Left colon (tissue), 2 donors: Measurements from ENCODE around the gene CSNK1D. TPM values are rescaled to one million over a fixed set of nuclear protein-coding genes. Genes with fewer than 3 reads are reported as not detected.

Experiments
- ATAC-seq: fragments of 200-7000 bp; cut with Tn5 transposase; one replicate; pipeline ENCODE4 v1.9.1; 2020; ENCODE audit warnings: mild to moderate bottlenecking, moderate library complexity
- DNase-seq, 2 donors: peaks; one replicate each; pipeline ENCODE4 v3.0.0-alpha.2; 2020
- intact Hi-C, 2 donors: fragments of 100-400 bp; cut with DNase I in 1 of 2; cut with micrococcal nuclease in 1 of 2; formaldehyde crosslinking; loops; one replicate each; pipeline versions ENCODE4 v1.11.2 to v1.14.0; 2022; cut with DNase I, micrococcal nuclease
- total RNA-seq, 2 donors: library from RNA; stranded (reverse); fragmentation: NEBNext Ultra II Directional; extraction: Animal tissue kit (Norgen Biotek cat#: 25700); gene quantifications; one replicate each; pipeline ENCODE4 v1.2.1, GENCODE V29; 2021
- donor health status: DM: no; HTN: no; CAD: no.
- donor health status: DM: yes; HTN: yes; CAD: no.

Gene CSNK1D
- total RNA-seq, 2 donors from 2014 or later: 165 to 166 TPM

DNA sequence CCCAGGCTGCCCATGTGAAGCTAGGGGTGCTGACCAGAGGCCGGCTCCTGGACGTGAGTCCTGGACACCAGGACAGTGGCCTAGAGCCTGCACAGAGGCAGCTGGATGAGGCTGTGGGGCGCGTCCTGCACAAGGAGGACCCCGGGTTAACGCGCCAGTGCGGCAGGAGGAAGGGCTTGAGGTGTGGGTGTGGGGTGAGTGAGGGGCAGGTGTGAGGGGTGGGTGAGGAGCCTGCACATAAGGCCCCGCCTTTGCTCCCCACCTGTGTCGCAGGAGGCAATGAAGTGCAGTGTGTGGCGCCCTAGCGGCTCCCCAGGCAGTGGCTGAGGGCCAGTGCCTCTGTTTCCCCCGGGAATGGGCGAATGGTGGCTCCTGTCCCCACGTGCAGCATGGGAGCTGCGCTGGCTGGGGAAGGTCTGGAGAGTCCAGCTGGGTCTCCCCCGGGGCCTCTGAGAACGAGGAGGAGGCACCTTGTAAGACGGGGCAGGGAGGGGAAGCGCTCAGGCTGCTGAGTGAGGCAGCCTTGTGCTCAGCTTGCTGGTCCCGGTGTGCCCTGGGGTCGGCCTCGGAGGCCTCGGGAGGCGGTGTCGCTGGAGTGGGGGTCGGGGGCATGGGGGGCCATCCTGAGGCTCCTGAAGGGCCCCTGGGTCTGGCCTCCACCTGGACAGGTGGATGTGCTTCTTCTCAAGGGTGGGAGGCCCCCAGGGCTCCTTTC is 40.7 kb upstream of the CSNK1D start:
- intact Hi-C loops: loop anchor here in 1 of 2 donors (10.0 kb wide), 1 partner anchor 59 kb away; no protein-coding TSS in a partner anchor
- ATAC-seq (no peak), DNase-seq (no peak)

- intact Hi-C loops: loop anchor here in 1 of 2 donors (10.0 kb wide), 1 partner anchor 59 kb away; no protein-coding TSS in a partner anchor
- no peak for ATAC-seq
- DNase-seq: no peak
Measured at GRCh38 chr17:82313195-82314011, 39.9 kb upstream of the CSNK1D start.

DNA sequence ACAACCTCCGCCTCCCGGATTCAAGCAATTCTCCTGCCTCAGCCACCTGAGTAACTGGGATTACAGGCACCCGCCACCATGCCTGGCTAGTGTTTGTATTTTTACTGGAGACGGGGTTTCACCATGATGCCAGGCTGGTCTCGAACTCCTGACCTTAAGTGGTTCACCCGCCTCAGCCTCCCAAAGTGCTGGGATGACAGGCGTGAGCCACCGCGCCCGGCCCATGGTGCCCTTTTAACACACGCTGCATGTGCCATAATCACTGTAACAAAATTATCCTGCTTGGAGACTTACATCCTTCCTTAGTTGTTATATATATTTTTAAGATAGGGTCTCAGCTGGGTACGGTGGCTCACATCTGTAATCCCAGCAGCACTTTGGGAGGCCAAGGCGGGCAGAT is 38.5 kb upstream of the CSNK1D start:
- intact Hi-C loops: loop anchor here in 1 of 2 donors (10.0 kb wide), 1 partner anchor 57 kb away; no protein-coding TSS in a partner anchor
- DNase-seq (no peak), ATAC-seq (no peak)

DNA sequence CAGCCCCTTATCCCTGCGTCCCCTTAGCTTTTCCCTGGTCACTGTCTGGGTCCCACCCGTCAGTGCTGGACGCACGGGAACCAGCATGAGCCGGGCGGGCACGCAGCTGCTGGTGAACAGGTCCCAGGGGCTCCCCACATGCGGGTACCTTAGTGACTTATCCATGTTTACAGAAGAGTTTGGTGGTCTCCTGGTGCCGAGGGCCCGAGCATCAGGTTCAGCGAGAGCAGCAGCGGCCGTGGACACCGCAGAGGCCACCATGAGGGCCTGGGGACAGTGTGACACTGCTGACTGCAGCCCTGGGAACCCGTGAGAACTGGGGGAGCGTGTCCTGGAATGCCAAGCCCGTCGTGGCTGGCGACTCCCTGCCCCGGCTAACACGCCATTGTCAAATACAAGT is 37.4 kb upstream of the CSNK1D start:
- ATAC-seq: no peak
- intact Hi-C loops: loop anchor here in 1 of 2 donors (10.0 kb wide), 1 partner anchor 56 kb away; no protein-coding TSS in a partner anchor

DNA sequence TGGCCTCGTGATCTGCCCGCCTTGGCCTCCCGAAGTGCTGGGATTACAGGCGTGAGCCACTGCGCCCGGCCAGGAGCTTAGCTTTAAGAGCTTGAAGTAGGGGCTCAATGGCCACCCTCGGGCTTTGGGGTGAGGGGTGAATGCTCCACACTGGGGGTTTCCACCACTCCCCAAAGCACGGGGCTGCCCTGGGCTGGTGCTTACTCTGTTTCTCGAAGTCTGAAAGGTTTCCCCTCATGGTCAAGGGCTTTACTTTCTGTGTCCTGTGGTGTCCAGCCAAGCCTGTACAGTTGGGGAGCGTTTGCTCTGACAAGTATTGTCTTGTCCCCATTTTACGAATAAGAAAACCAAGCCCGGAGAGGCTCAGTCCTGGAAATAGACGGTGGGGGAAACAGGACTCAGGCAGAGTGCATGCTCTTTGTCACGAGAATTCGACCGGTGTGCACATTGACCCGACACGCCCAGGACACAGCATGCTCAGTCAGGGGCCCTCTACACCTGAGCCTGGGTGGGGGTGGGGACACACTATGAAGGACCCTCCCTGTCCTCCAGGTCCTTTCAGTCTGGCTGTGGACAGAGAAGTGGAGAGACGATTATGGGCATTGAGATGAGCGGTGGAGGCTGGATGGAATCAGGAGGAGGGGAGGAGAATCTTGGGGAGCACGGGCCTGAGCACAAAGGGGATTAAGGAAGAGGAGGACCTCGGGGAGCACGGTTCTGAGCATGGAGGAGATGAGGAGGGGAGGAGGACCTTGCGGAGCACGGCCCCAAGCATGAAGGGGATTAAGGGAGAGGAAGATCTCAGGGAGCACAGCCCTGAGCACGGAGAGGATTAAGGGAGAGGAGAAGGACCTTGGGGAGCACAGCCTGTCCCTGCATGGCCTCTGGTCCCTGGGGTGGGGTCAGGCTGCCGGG is 36.4 kb upstream of the CSNK1D start:
- DNase-seq (peak; percentile 64 to 67), ATAC-seq (peak; percentile 92)
- intact Hi-C loops: loop anchor here in 1 of 2 donors (10.0 kb wide), 1 partner anchor 55 kb away; no protein-coding TSS in a partner anchor

More for the DNA sequence above, 37.4 kb upstream of the CSNK1D start:
- DNase-seq: no peak

- no peak for DNase-seq
- no peak for ATAC-seq
- intact Hi-C loops: no loop called here
Measured at GRCh38 chr17:82305727-82306300, 32.3 kb upstream of the CSNK1D start.

DNA sequence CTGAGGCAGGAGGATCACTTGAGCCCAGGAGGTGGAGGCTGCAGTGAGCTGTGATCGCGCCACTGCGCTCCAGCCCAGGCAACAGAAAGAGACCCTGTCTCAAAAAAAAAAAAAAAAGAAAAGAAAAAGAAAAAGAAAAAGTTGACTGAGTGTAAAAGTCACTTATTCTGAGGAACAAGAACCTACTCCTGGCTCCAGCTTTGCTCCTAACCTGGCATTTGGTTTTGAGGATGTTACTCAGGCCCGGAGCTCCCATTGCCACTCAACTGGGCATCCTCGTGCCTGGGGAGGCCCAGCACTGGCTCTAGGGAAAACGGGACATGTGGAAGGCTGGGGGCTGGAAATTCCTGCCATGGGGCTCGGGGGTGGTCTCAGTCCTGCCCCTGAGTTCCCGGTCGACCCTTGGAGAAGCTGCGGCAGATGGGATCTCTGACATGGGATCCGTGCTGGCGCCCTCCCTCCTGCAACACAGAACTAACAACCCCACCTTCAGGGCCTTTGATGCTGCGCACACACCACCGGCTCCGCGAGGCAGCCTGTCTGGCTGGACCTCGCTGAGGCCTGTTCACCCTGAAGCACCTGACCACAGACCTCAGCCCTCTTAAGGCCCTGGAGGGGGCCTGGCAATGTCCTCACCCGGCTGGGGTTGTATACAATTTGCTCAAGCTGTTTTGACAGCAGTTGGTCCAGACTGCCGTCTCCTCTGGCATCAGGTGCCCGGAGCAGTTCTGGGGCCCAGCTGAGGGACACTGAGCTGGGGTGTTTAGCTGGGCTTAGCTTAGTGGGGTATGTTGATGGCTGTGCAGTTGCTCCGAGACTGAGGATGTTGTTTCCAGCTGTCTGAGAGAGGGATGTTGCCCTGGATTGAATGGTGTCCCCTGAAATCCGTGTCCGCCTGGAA is 31.6 kb upstream of the CSNK1D start:
- DNase-seq: peak in 1 of 2 donors; percentile 5
- intact Hi-C loops: no loop called here
- no peak for ATAC-seq

GRCh38 chr17:82303944-82304808 is 30.7 kb upstream of the CSNK1D start:
- DNase-seq: peak in 1 of 2 donors; percentile 6

GRCh38 chr17:82302991-82303943 is 29.8 kb upstream of the CSNK1D start:
- intact Hi-C loops: no loop called here
- ATAC-seq (no peak), DNase-seq (peak in 1 of 2 donors; percentile 15)

More at GRCh38 chr17:82303944-82304808, 30.7 kb upstream of the CSNK1D start:
- no peak for ATAC-seq
- intact Hi-C loops: no loop called here

DNA sequence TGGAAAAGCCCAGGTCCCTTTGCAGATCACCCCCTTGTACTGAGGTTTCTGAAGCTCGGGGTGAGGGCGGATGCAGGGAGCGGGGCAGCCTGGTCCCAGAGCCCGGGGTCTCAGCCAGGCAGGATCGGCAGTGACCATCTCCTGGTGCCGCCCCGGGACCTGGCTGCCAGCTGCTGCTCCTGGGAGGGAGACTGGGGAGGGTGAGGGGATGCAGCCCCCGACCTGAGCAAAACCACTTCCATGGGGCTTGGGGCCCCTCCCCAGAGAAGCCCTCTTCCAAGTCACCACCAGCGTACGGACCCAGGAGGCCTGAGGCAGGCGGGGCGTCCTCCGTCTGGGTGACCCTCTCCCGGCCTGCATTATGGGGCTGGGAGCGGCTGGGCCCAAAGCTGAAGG is 29.1 kb upstream of the CSNK1D start:
- intact Hi-C loops: no loop called here
- DNase-seq (peak in 1 of 2 donors; percentile 10), ATAC-seq (no peak)

DNA sequence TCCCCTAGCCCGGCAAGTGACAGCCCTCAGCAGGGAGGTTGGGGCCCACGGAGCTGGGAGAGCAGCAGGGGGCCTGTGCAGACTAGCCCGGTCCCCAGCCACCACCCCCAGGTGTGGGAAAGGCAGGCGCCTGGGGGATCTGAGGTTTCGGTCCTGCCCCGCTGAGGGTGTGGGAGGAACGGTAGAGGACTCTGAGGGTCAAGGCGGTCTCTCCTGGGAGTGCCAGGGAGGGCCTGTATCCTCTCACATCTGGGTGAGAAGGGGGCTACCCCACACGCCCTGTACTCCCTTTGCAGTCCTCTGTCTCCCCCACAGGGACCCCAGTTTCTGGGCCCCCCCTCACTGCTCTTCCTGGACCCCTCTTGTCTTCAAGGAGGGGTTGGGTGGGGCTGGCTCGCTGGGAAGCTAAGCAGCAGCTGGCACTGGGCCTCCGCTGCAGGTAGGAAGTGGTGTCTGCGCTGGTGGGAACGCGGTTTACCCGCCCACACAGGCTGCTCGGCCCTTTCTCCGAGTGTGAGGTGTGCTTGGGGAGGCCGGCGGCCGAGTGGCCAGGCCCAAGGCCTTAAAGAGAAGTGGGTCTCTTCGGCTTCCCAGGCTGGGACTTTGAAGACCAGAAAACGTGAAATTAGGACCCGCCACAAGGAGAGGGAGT is 28.5 kb upstream of the CSNK1D start:
- DNase-seq (no peak), ATAC-seq (no peak)
- intact Hi-C loops: no loop called here

GRCh38 chr17:82301300-82301915 is 27.9 kb upstream of the CSNK1D start:
- ATAC-seq (no peak), DNase-seq (no peak)

GRCh38 chr17:82300707-82301270 is 27.3 kb upstream of the CSNK1D start:
- peak; percentile 69 to 85 for DNase-seq
- intact Hi-C loops: no loop called here
- ATAC-seq: peak; percentile 21

More at GRCh38 chr17:82301300-82301915, 27.9 kb upstream of the CSNK1D start:
- intact Hi-C loops: no loop called here

DNA sequence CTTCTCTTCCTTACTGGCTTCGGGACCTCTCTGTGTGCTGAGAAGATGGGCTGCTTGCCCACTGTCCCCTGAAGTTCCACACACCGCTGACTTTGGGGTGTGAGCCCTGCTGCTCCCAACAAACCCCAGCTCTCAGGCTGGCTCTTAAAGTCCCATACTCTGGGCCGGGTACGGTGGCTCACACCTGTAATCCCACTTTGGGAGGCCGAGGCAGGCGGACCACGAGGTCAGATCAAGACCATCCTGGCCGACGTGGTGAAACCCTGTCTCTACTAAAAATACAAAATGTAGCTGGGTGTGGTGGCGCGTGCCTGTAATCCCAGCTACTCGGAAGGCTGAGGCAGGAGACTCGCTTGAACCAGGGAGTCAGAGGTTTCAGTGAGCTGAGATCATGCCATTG is 26.7 kb upstream of the CSNK1D start:
- intact Hi-C loops: no loop called here
- no peak for DNase-seq
- no peak for ATAC-seq
